T-helper 1 cell treated with Interleukin-12 subunit alpha and Interleukin-12 subunit beta and Interleukin-4 antibody, amounts not matched to agents 30 ng/mL and 1 ng/mL, for 36 hours (primary cell): ENCODE results near the gene NKAIN1. TPM values are rescaled to one million over a fixed set of nuclear protein-coding genes. Genes with fewer than 3 reads are reported as not detected.

Experiments used
- intact Hi-C: fragments of 100-400 bp; cut with micrococcal nuclease; formaldehyde crosslinking; loops from one replicate; pipeline ENCODE4 v1.15.1; 2024
- total RNA-seq: library from RNA; stranded (reverse); gene quantifications from 2 replicates; pipeline ENCODE4 v1.2.3, GENCODE V29; 2022

NKAIN1 gene
- total RNA-seq, 1 donor from 2014 or later = not detected

DNA sequence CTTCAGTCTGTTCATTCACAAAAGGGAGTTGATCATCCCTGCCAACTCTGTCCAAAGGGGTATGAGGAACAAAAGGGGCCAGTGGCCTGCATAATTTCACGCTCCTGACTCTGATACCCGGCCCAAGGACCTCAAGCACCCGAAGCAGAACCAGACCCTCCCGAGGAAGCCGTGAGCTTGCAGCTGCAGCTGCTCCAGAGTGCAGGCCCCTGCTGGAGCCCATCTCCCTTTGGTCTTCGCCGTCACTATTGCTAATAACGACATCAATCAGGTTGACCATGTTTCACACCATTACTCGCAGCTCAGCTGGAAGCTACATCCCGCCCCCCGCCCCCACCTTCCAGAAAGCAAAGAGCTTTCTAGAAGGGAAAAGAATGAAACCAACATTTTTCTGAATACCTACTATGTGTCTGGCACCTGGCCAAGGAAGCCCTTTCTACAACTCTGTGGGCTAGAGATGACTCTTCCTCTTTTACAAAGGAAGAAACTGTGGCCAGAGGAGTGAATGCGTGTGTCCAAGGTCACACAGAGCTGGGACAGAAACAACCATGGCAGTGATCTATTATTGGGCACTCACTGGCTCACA lies 5.5 kb downstream of the NKAIN1 start:
- intact Hi-C loops = no loop called here

DNA sequence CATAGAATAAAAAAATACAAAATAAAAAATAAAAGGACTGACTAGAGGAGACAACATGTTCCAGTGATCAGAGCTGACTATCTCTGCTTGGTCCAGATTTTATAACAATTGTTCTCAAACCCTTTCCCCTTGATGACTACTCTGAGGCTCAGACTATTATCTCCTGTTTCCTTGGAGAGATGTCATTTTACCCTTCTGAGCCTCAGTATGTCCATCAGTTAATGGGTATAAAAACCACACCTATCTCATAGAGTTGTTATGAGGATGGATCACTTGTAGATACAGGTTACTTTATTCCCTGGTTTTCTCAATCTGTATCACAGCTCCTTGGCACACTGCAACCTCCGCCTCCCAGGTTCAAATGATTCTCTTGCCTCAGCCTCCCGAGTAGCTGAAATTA lies 7.0 kb downstream of the NKAIN1 start:
- intact Hi-C loops = no loop called here

DNA sequence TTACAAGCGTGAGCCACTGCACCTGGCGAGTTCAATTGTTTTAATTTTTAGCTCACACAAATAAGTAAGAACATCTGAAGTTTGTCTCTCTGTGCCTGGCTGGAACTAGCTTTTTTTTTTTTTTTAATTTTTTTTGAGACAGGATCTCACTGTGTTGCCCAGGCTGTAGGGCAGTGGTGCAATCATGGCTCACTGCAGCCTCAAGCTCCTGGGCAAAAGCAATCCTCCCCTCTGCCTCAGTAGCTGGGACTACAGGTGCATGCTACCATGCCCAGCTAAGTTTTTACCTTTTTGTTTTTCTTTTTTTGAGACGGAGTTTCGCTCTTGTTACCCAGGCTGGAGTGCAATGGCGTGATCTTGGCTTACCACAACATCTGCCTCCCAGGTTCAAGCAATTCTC lies 7.9 kb downstream of the NKAIN1 start:
- intact Hi-C loops = no loop called here

DNA sequence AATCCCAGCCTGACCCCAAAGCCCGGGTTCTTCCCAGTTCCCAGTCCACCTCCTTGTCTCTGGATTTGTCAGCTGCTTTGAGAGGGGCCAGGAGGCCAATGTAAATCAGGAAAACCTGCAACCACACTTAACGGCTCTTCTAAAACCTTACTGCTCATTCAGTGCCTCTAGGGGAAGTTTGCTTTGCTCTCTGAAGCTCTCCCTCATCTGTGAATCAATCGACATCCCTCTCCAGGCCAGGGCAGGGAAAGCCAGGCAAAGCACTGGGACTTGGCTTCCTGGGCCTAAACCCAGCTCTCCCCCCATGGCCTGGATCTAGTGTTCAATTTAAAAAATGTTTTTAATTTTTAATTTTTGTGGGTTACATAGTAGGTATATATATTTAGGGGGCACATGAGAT lies 9.3 kb downstream of the NKAIN1 start:
- intact Hi-C loops = no loop called here

DNA sequence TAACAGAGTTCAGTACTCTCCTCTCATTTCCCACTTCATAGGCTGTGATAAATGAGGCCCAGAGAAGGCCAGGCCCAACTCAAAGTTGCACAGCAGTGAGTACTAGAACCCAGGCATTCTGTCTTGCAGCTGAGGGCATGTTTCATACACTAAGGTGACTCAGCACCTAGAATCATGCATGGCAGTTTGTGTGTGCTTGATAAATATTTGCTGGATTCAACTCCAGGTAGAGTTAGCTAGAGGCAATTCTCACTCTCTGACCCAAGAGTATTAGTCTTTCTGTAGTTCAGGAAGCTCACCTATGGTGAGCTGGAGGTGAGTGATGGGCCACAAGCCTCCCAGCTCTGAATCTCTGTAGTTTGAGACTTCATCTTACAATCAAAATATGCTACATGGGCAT lies 10.7 kb downstream of the NKAIN1 start:
- intact Hi-C loops = no loop called here

DNA sequence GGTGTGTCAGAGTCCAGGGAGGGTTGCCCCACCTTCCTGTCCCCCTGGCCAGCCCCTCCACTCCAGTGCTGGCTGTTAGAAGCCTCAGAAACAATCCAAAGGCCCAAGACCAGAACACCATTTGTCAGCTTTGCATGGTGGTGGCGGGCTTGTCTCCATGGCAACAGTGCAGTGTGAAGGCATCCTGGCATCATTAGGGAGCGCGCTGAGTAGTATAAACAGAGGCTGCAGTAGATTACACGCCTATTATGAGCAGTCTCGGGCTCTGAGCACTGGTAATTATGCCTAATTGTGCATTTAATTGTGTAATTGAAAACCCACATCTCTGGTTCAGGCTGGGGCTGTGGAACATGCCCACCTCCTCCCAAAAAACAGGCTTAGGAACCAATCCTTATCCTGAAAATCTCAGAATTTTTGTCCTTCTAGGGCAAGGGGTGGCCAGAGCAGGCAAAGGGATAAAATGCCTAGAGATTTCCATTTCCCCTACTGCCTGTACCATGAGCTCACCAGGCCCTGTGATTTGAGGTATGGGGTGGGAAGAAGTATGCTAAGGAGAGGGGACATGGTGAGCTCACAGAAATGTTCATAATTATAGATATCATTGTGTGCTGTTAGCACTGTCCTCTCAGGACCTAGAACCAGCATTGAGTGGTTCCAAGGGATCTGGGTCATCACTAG lies 11.7 kb downstream of the NKAIN1 start:
- intact Hi-C loops = no loop called here

DNA sequence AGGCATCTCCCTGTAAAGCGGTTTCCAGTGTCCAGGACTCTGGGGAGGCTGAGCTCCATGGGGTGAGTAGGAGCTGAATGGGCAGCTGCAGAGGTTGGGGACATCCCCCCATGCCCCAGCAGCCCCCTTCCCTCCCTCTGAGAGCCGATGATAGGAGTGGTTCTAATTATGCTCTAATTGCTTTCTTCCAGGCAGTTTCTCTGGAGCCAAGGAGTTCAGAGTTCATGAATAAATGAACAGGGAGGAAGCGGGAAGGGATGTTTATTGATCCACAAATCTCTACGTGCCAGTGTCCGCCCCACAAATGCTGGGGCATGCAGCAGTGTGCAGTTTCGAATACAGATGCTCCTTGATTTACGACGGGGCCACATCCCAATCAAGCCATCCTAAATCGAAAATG lies 15.6 kb downstream of the NKAIN1 start:
- intact Hi-C loops = no loop called here

DNA sequence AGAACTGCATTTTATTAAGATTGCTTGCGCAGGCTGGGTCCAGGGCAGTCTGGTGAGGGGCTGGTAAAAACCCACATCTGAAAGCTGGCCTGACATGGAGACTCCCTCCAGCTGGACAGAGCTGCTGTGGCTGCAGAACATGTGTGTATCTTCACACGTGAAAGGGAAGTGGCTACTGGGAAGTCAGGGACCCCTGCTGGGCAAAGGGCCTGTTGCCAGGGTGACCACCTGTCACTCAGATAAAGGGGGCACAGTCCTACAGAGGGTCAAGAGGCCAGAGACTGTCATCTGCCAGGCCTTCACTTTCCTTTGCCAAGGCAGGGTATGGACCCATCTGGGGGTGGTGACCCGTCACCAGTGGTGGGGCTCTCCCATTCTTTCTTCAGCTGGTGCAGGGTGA lies 17.5 kb downstream of the NKAIN1 start:
- intact Hi-C loops = no loop called here

DNA sequence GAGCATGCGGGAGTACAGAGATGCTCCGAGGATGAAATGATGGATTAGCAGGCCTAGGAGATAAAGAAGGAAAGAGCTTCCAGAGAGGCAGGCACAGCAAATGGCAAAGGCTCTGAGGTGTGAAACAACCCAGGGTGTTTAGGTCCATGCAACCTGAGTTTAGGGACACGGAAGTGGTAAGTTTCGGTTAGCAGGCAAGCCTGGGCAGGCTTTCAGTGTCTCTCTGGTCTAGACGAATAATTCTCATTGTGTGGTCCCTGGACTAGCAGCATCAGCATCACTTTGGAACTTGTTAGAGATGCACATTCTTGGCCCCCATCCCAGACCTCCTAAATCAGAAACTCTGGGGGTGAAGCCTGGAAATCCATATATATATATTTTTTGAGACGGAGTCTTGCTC lies 18.6 kb downstream of the NKAIN1 start:
- intact Hi-C loops = no loop called here

DNA sequence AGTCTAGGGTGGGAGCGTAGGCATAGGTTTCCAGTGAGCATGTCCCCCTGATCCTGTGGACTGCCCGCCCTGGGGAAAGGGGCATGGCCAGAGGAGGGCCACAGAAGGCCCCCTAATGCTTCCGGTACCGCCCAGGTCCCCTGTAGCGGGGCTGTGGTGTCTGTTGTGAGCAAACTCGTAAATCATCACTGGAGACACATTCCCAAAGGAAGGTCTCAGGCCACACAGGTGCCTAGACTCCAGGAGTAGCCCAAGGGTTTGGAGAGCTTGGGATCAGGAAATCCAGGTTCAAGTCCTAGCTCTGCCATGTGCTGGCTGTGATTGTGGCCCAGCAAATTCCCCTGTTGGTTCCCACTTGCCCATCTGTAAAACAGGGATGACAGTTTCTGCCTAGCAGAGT lies 20.2 kb downstream of the NKAIN1 start:
- intact Hi-C loops = no loop called here

DNA sequence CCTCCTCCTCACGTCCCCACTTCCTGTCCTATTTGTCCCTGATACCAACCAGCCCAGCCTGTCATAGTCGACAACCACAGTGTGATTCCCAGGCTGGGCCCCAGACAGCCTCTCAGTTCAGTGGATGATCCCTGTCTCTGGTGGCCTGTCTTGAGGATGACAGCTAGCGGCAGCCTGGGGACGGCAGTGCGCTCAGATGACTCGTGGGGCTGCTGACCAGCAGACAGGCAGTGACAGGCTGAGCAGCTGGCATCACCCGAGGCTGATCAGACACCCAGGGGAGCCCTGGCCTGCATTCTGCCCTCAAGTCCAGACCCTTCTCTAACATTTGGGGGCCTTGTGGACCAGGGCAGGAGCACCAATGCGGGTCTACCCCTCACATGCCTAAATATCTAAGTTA lies 21.0 kb downstream of the NKAIN1 start:
- intact Hi-C loops = no loop called here

DNA sequence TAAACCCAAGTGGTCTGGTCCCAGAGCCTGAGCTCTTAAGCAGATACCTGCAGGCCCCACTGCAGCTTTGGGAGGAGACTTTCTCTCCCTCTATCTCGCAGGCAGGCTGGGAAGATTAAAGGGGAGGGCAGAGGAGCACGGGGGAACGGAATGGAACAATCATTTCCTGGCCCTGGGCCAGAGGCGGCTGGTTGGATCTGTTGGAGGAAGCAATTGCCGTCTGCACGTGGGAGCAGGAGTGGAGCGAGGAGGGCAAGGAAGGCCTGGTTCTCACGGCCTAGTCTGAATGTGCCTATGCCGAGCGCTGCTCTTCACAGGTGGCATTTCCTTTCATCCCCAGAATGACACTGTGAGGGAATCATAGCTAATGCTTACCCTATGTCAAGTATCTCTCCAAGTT lies 23.7 kb downstream of the NKAIN1 start:
- intact Hi-C loops = no loop called here

DNA sequence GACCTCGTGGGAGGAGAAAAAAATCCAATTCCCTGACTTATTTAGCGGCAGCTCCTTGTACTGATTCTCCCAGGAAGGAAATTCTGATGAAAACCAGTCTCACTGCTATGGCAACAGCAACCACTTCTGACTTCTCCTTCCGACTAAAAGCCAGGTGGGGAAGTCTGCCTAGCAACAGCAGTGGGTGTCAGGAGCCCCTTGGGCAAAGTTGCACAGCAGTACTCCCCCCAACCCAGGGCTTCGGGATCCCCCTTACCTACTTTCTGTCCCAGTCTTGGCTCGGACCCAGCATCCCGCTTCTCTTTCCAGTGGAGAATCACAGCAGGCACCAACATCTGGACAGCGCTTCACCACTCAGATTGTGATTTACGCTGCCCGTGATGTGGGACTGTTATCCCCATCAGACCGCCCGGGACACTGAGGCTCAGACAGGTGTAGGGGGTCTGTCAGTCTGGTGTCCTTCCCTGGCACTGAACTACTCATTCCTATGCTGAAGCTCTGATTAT lies 24.6 kb downstream of the NKAIN1 start:
- intact Hi-C loops = no loop called here

DNA sequence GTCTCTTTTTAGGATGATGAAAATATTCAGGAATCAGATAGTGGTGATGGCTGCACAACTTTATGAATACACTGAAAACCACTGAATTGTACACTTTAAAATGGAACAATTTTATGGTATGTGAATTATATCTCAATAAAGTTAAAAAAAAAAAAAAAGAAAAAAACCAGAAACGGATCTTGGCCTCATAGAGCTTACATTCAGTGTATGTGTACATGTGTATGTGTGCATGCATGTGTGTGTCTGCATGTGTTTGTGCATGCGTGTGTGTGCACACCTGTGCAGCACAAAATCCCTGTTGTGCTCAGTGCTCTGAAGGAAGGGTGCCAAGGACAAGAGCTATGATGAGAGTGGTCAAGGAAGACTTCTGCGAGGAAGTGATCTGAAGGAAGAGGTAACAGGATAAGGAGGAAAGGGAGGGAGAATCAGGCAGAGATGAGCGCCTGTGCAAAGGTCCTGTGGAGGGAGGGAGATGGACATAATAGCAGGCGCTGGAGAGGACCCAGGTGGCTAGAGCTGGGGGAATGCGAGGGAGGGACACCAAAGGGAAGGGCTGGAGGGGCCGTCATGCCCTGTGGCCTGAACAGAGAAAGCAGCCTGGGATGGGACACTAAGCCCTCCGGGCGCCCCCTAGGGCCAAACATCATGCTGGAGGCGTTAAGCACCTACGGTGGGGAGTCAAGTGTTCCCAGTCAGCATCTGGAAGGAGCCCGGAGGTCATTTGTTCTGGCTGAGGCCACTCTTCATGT lies 25.2 kb downstream of the NKAIN1 start:
- intact Hi-C loops = no loop called here

DNA sequence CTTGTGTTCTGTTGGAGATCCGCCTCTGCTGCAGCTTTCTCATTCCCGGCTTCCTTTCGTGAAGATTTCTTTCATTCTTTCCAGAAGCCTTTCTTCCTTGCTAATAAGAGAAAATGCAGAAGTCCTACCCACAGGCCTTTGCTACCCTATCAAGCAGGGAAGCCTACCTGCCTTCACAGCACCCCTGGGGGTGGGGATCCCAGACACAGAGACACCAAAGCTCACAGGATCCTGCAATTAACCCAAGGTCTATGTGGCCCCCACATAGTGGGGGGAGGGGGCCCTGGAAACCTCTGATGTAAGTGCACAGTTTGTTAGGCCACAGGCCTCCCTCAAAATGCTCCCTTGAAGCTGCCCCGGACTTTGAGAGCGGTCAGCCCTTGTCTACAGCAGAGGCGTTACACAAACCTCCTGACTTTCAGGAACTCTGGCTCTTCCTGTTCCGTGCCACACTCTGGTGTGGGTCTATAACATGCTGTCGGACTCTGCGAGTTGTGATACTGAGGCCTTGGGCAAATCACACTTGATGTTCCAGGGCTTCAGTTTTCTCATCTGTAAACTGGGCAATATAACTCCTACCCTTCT lies 31.2 kb downstream of the NKAIN1 start:
- intact Hi-C loops = no loop called here

DNA sequence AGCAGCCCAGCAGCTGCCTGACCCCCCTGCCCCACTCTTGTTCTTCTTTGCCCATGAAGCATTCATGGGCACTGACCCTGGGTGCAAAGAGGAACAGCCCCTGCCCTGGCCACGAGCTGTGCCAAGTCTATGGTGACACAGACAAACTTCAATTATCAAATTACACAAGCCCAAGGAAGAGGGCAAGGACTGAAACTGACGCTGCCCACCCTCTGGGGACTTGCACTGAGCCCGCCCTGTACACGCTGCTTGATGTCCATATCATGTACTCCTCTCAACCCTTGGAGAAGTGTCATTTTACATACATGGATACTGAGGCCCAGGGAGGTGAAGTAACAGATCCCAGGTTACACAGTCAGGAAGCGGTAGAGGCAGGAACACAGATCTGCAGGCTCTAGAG lies 32.1 kb downstream of the NKAIN1 start:
- intact Hi-C loops = no loop called here

DNA sequence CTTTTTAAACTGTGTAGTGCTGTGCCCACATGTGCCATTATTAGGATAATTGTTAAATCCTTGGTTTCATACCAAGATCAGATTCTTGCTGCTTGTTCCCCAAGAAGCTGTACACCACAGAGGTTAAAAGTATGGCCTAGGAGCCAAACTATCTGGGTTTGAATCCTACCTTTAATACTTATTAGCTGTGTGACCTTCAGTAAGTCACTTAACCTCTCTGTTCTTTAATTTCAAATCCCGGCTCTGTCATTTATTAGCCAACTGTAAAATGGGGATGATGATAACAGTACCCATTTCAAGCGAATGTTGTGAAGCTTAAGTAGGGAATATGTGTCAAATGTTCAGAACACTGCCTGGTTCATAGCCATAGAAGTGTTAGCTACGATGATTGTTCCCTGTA lies 32.6 kb downstream of the NKAIN1 start:
- intact Hi-C loops = no loop called here

DNA sequence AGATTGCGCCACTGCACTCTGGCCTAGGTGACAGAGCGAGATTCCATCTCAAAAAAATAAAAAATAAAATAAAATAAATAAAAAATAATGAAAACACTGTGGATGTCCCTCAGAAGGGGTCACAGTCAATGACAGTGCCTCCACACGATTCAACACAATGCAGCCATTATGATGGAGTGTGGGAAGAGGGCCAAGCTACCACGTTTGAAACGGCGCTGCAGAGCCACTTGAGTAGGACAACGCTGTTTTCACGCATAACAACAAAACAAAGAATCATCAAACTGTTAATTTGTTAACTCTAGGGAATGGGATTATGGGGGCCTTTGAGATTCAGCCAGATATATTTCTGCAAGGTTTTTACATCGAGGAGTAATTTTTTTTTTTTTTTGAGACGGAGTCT lies 36.5 kb downstream of the NKAIN1 start:
- intact Hi-C loops = no loop called here

DNA sequence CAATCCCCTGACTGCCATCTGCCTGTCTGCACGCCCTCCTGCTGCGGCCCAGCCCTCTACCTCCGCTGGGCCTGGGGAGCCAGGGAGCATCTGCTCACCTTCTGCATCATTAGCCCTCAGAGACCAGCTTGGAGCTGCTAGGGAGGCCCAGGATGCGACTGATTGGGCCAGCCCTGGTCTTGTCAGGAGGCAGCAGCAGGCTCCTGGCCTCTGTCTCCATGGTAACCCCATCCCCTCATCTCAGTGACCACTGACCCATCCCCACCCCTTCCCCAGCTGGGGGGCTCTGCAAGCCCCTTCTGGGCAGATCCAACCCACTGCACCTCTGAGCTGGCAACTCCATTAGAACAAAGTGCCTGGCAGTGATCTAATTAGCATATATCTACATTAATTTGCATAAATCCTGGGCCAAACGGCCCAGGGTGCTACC lies 37.7 kb downstream of the NKAIN1 start:
- intact Hi-C loops = no loop called here

DNA sequence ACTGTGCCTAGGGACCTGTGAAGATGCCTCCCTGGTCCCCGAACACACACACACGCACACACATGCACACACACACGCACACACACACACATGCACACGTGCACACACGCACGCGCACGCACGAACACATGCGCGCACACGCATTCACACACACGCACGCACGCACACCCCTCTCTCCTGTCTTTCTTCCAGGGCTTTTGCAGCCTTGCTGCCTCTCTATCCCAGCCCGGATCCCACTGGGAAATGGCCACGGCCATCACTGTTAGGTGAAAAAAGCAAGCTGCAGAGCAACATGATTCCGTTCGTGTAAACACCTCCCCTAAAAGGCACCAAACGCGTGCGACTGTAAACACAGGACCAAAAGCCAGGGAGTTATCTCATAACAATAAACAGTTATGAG lies 39.7 kb downstream of the NKAIN1 start:
- intact Hi-C loops = no loop called here

DNA sequence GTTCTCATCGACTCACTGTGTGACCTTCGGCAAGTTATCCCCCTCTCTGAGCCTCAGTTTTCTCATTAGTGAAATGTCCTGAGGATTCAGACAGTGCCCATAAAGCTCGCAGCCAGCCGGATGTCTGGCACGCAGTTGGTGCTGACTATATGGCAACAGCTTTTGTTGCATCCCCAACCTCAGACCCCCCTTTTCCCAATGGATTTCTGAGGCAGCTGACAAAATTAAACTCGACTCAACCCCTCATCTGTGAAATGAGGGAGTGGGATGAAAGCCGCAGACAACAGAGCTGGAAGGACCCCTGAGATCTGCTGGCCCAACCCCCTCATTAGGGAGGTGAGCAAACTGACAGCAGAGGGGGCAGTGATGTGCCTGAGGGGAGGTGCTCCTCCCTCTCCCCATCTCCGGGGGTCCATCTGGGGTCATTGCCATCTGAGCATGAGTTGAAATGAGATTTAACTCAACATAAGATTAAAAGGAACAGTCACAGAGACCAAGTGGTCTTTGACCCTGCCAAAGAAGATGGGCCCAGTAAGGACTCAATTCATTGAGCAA lies 40.4 kb downstream of the NKAIN1 start:
- intact Hi-C loops = no loop called here

DNA sequence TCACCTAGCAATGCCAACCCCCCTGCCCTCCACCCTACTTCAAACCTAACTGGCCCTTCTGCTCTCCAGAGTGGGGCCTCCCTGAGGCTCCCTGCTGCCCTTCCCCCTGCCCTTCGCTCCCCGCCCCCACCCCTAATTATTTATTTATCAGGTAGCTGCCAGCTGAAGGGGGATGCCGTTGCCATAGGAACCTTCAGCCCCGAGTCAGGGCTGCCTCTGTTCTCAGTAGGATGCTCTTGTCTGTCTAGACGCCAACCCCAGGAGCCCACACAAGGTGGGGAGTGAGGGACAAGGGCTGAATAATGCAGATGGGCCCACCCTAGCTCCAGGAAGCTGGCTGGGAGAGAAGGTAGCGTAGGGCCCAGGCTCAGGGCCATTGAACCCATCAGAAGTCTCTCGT lies 41.1 kb downstream of the NKAIN1 start:
- intact Hi-C loops = no loop called here
